Keratinocyte (primary cell): Measurements from ENCODE around the gene CLTRN. TPM values are rescaled to one million over a fixed set of nuclear protein-coding genes. Genes with fewer than 3 reads are reported as not detected.
A peak's percentile ranks its signal among the peaks of the same experiment; 100 is the strongest.

Experiments
- DNase-seq: peaks from one replicate; pipeline ENCODE4 v3.0.0-alpha.2; 2011; ENCODE audit warnings: low read depth, missing footprints, low spot score
- FAIRE-seq: peaks from 2 replicates; lab custom pipeline; 2011; peaks lifted over from hg19 to GRCh38; lab: Jason Lieb, UNC
- H2AFZ ChIP-seq: 2 replicates; pipeline ENCODE4 v1.6.0; 2012; ENCODE audit warnings: low read length, control low read depth, inconsistent platforms; ENCODE audit not compliant: control insufficient read depth
- H3K27ac ChIP-seq: 2 replicates; pipeline ENCODE4 v1.5.1; 2011; ENCODE audit warnings: low read length; ENCODE audit not compliant: control insufficient read depth, insufficient read depth
- H3K27me3 ChIP-seq: 3 replicates; pipeline ENCODE4 v1.6.0; 2011; ENCODE audit warnings: low read length; ENCODE audit not compliant: control insufficient read depth, insufficient read depth; ENCODE audit errors: extremely low read depth
- H3K36me3 ChIP-seq, 2 experiments: 2 replicates in 1 of 2; 3 replicates in 1 of 2; pipeline ENCODE4 v1.5.1; 2011; ENCODE audit warnings: low read length in 2 of 2, mild to moderate bottlenecking in 1 of 2; ENCODE audit not compliant: control insufficient read depth in 2 of 2, insufficient read depth in 2 of 2; ENCODE audit errors: extremely low read depth in 1 of 2
- H3K4me1 ChIP-seq: 3 replicates; pipeline ENCODE4 v1.5.1; 2011; ENCODE audit warnings: low read length; ENCODE audit not compliant: control insufficient read depth, insufficient read depth; ENCODE audit errors: extremely low read depth
- H3K4me2 ChIP-seq: 3 replicates; pipeline ENCODE4 v1.6.0; 2011; ENCODE audit warnings: low read depth, low read length; ENCODE audit not compliant: control insufficient read depth, insufficient read depth; ENCODE audit errors: extremely low read depth
- H3K4me3 ChIP-seq, 3 experiments: fragments of 200-600 bp in 1 of 3; sonication (generic) in 1 of 3; 2 replicates in 2 of 3; 3 replicates in 1 of 3; pipeline ENCODE4 v1.5.1; 2011 to 2016; ENCODE audit warnings: low read length in 3 of 3, mild to moderate bottlenecking in 3 of 3, control low read depth in 2 of 3, inconsistent platforms in 1 of 3, low read depth in 1 of 3, mixed read lengths in 1 of 3, mixed run types in 1 of 3, moderate library complexity in 1 of 3; ENCODE audit not compliant: control insufficient read depth in 2 of 3, insufficient read depth in 2 of 3; ENCODE audit errors: extremely low read depth in 1 of 3
- H3K79me2 ChIP-seq: 2 replicates; pipeline ENCODE4 v1.6.0; 2012; ENCODE audit warnings: low read length; ENCODE audit not compliant: control insufficient read depth, insufficient read depth
- H3K9ac ChIP-seq: 3 replicates; pipeline ENCODE4 v1.6.0; 2011; ENCODE audit warnings: low read length; ENCODE audit not compliant: control insufficient read depth, insufficient read depth; ENCODE audit errors: extremely low read depth
- H3K9me1 ChIP-seq: 3 replicates; pipeline ENCODE4 v1.6.0; 2011; ENCODE audit warnings: low read length; ENCODE audit not compliant: control insufficient read depth, insufficient read depth; ENCODE audit errors: extremely low read depth
- H3K9me3 ChIP-seq: 2 replicates; pipeline ENCODE4 v1.5.1; 2012; ENCODE audit warnings: low read depth, low read length; ENCODE audit not compliant: control insufficient read depth
- H4K20me1 ChIP-seq: 3 replicates; pipeline ENCODE4 v1.6.0; 2011; ENCODE audit warnings: low read length; ENCODE audit not compliant: control insufficient read depth, insufficient read depth; ENCODE audit errors: extremely low read depth
- CTCF ChIP-seq, 3 experiments: IDR thresholded peaks in 1 of 3; conservative IDR thresholded peaks in 1 of 3; optimal IDR thresholded peaks in 1 of 3; 2 replicates in 2 of 3; 3 replicates in 1 of 3; pipeline versions ENCODE3 to v1.5.1; 2011; ENCODE audit warnings: low read length in 3 of 3, mild to moderate bottlenecking in 3 of 3, moderate library complexity in 2 of 3, control low read depth in 1 of 3, inconsistent platforms in 1 of 3; ENCODE audit not compliant: insufficient read depth in 2 of 3; ENCODE audit errors: extremely low read depth in 1 of 3
- EZH2 ChIP-seq: IDR thresholded peaks from one replicate; pipeline ENCODE4 v1.6.1; 2012; ENCODE audit warnings: inconsistent platforms, mild to moderate bottlenecking, low read length, moderate library complexity
- dilution Hi-C: fragments of 300-500 bp; cut with MboI; formaldehyde crosslinking; loops from one replicate; pipeline ENCODE4 v1.7.0; 2020; ENCODE audit warnings: low sequenced_read_pairs; ENCODE audit not compliant: extremely low pct_ligation_motif_present
- polyA plus RNA-seq, 5 experiments: library from polyadenylated mRNA; depleted of rRNA in 3 of 5; stranded (reverse) in 3 of 5; stranded (forward) in 1 of 5; unstranded in 1 of 5; fragments of >200 nt; gene quantifications; 1 replicate in 1 of 5; 2 replicates in 3 of 5; 3 replicates in 1 of 5; pipeline versions ENCODE4 v1.2.1 to v1.2.3, GENCODE V29; 2011 to 2012; ENCODE audit warnings: missing spikeins in 2 of 5, low read depth in 1 of 5, low replicate concordance in 1 of 5

Gene CLTRN
- polyA plus RNA-seq, 1 donor (not counting 4 experiments of a cell fraction or from before 2014, with no cell fraction given), result 1.4 TPM

GRCh38 chrX:15598026-15598425 is 66.6 kb downstream of the CLTRN start:
- no peak overlapping the region for H3K4me3 ChIP-seq
- no peak overlapping the region for H3K9ac ChIP-seq
- FAIRE-seq (no peak), DNase-seq (no peak)
- H3K27me3 ChIP-seq, result peaks cover 2% of the 10 kb centered on the region
- dilution Hi-C loops, result no loop called here
- H3K36me3 ChIP-seq, result no peaks in the 10 kb centered on the region
- H4K20me1 ChIP-seq, result no peaks in the 10 kb centered on the region
- no peak for TF ChIP-seq CTCF (optimal IDR thresholded peaks at IDR 0.05 in 1 of 3, IDR thresholded peaks at IDR 0.05 in 1 of 3, conservative IDR thresholded peaks at IDR 0.05 in 1 of 3; ENCODE audit: extremely low read depth in 1 of 3, insufficient read depth in 2 of 3, low read length in 3 of 3)
- no peak for TF ChIP-seq EZH2
- H3K27ac ChIP-seq, result no peak overlapping the region
- no peak overlapping the region for H3K4me2 ChIP-seq
- no peak overlapping the region for H2AFZ ChIP-seq
- H3K79me2 ChIP-seq, result no peaks in the 10 kb centered on the region
- no peaks in the 10 kb centered on the region for H3K9me3 ChIP-seq
- no peaks in the 10 kb centered on the region for H3K4me1 ChIP-seq
- no peaks in the 10 kb centered on the region for H3K9me1 ChIP-seq

- no peak for FAIRE-seq
- H3K79me2 ChIP-seq, result no peaks in the 10 kb centered on the region
- H2AFZ ChIP-seq, result no peak overlapping the region
- H3K27me3 ChIP-seq, result peaks cover 6% of the 10 kb centered on the region
- no peak overlapping the region for H3K4me3 ChIP-seq
- no peak for TF ChIP-seq EZH2
- peak; percentile 34 to 74 (median 54) for TF ChIP-seq CTCF (optimal IDR thresholded peaks at IDR 0.05 in 1 of 3, IDR thresholded peaks at IDR 0.05 in 1 of 3, conservative IDR thresholded peaks at IDR 0.05 in 1 of 3; ENCODE audit: extremely low read depth in 1 of 3, insufficient read depth in 2 of 3, low read length in 3 of 3)
- no peaks in the 10 kb centered on the region for H3K9me3 ChIP-seq
- DNase-seq, result no peak
- no peak overlapping the region for H3K27ac ChIP-seq
- no peaks in the 10 kb centered on the region for H3K9me1 ChIP-seq
- dilution Hi-C loops, result no loop called here
- H4K20me1 ChIP-seq, result no peaks in the 10 kb centered on the region
- H3K4me1 ChIP-seq, result no peaks in the 10 kb centered on the region
- H3K36me3 ChIP-seq, result no peaks in the 10 kb centered on the region
- no peak overlapping the region for H3K9ac ChIP-seq
- no peak overlapping the region for H3K4me2 ChIP-seq
Observed at GRCh38 chrX:15594371-15594770, 70.2 kb downstream of the CLTRN start.
